H9 (cell line): ENCODE measurements around the gene AR. TPM values are rescaled to one million over a fixed set of nuclear protein-coding genes. Genes with fewer than 3 reads are reported as not detected.

ENCODE experiments used
- DNase-seq: peaks from one replicate; pipeline ENCODE4 v3.0.0-alpha.2; 2017
- H2AFZ ChIP-seq: one replicate; pipeline ENCODE4 v1.6.1; 2013; ENCODE audit warnings: mild to moderate bottlenecking, low read length, control low read depth, moderate library complexity
- H2AK5ac ChIP-seq: 2 replicates; pipeline ENCODE4 v1.6.1; 2013; ENCODE audit warnings: low read length, control low read depth, mixed read lengths; ENCODE audit not compliant: insufficient read length
- H2BK120ac ChIP-seq: one replicate; pipeline ENCODE4 v1.6.1; 2013; ENCODE audit warnings: low read depth, mild to moderate bottlenecking, low read length, control low read depth, inconsistent platforms; ENCODE audit not compliant: poor library complexity, severe bottlenecking
- H2BK12ac ChIP-seq: 2 replicates; pipeline ENCODE4 v1.6.1; 2013; ENCODE audit warnings: low read length, control low read depth, mixed read lengths, low read depth; ENCODE audit not compliant: insufficient read length
- H2BK15ac ChIP-seq: 2 replicates; pipeline ENCODE4 v1.6.1; 2013; ENCODE audit warnings: low read depth, low read length, control low read depth
- H2BK20ac ChIP-seq: one replicate; pipeline ENCODE4 v1.6.1; 2013; ENCODE audit warnings: low read depth, mild to moderate bottlenecking, low read length, control low read depth, inconsistent platforms; ENCODE audit not compliant: poor library complexity, severe bottlenecking
- H2BK5ac ChIP-seq: 2 replicates; pipeline ENCODE4 v1.6.1; 2013; ENCODE audit warnings: low read length, control low read depth, mixed read lengths; ENCODE audit not compliant: insufficient read length
- H3K14ac ChIP-seq: 2 replicates; pipeline ENCODE4 v1.6.1; 2013; ENCODE audit warnings: low read length, control low read depth; ENCODE audit not compliant: insufficient read depth
- H3K18ac ChIP-seq: 2 replicates; pipeline ENCODE4 v1.6.1; 2013; ENCODE audit warnings: low read depth, mild to moderate bottlenecking, mixed read lengths, low read length, control low read depth; ENCODE audit not compliant: insufficient read length
- H3K23ac ChIP-seq: 2 replicates; pipeline ENCODE4 v1.6.1; 2013; ENCODE audit warnings: low read length, control low read depth, mixed read lengths, low read depth; ENCODE audit not compliant: insufficient read length
- H3K23me2 ChIP-seq: 2 replicates; pipeline ENCODE4 v1.6.1; 2013; ENCODE audit warnings: low read depth, mild to moderate bottlenecking, mixed read lengths, low read length, control low read depth; ENCODE audit not compliant: insufficient read length, poor library complexity, severe bottlenecking
- H3K27ac ChIP-seq: 2 replicates; pipeline ENCODE4 v1.5.1; 2013; ENCODE audit warnings: low read length, control low read depth, mixed read lengths, low read depth; ENCODE audit not compliant: insufficient read length
- H3K27me3 ChIP-seq: 2 replicates; pipeline ENCODE4 v1.6.1; 2013; ENCODE audit warnings: low read length, control low read depth, inconsistent platforms; ENCODE audit not compliant: insufficient read depth
- H3K4ac ChIP-seq: 2 replicates; pipeline ENCODE4 v1.6.1; 2013; ENCODE audit warnings: low read depth, mild to moderate bottlenecking, control low read depth, inconsistent platforms, low read length, moderate library complexity
- H3K4me1 ChIP-seq: 2 replicates; pipeline ENCODE4 v1.6.1; 2013; ENCODE audit warnings: low read length, control low read depth, inconsistent platforms; ENCODE audit not compliant: insufficient read depth
- H3K4me2 ChIP-seq: 2 replicates; pipeline ENCODE4 v1.6.1; 2013; ENCODE audit warnings: low read length, control low read depth, mixed read lengths; ENCODE audit not compliant: insufficient read length, insufficient read depth
- H3K56ac ChIP-seq: 2 replicates; pipeline ENCODE4 v1.6.1; 2013; ENCODE audit warnings: low read depth, mild to moderate bottlenecking, mixed read lengths, low read length, control low read depth; ENCODE audit not compliant: insufficient read length
- H3K79me1 ChIP-seq: 2 replicates; pipeline ENCODE4 v1.6.1; 2013; ENCODE audit warnings: low read depth, mild to moderate bottlenecking, moderate library complexity, low read length, control low read depth, inconsistent platforms; ENCODE audit not compliant: insufficient read depth, poor library complexity, severe bottlenecking
- H3K79me2 ChIP-seq: 2 replicates; pipeline ENCODE4 v1.6.1; 2013; ENCODE audit warnings: low read length, control low read depth, inconsistent platforms; ENCODE audit not compliant: insufficient read depth
- H3K9ac ChIP-seq: 2 replicates; pipeline ENCODE4 v1.6.1; 2013; ENCODE audit warnings: low read length, control low read depth, mixed read lengths; ENCODE audit not compliant: insufficient read length; ENCODE audit errors: extremely low read depth
- H3K9me3 ChIP-seq: one replicate; pipeline ENCODE4 v1.6.1; 2013; ENCODE audit warnings: low read depth, low read length, inconsistent platforms; ENCODE audit not compliant: control insufficient read depth
- H3T11ph ChIP-seq: one replicate; pipeline ENCODE4 v1.6.1; 2013; ENCODE audit warnings: mild to moderate bottlenecking, low read length, control low read depth, inconsistent platforms
- H4K20me1 ChIP-seq: one replicate; pipeline ENCODE4 v1.6.1; 2013; ENCODE audit not compliant: control insufficient read depth, insufficient read length, insufficient read depth
- H4K5ac ChIP-seq: 2 replicates; pipeline ENCODE4 v1.6.1; 2013; ENCODE audit warnings: low read depth, mild to moderate bottlenecking, mixed read lengths, low read length, control low read depth; ENCODE audit not compliant: insufficient read length
- H4K8ac ChIP-seq: replicated peaks from 2 replicates; pipeline ENCODE4 v1.6.1; 2013; ENCODE audit warnings: low read length, control low read depth, mixed read lengths, low read depth; ENCODE audit not compliant: insufficient read length
- H4K91ac ChIP-seq: 2 replicates; pipeline ENCODE4 v1.6.1; 2013; ENCODE audit warnings: low read depth, mild to moderate bottlenecking, moderate library complexity, mixed read lengths, low read length, control low read depth; ENCODE audit not compliant: insufficient read length
- H3K27ac Mint-ChIP-seq, 3 experiments: 2 replicates in 2 of 3; 3 replicates in 1 of 3; pipeline ENCODE4 v1.8.0; 2020 to 2021; ENCODE audit warnings: mixed read lengths in 3 of 3, mild to moderate bottlenecking in 1 of 3, moderate library complexity in 1 of 3
- H3K27me3 Mint-ChIP-seq: 2 replicates; pipeline ENCODE4 v1.8.0; 2021; ENCODE audit warnings: low read depth, mild to moderate bottlenecking, moderate library complexity, mixed read lengths
- H3K36me3 Mint-ChIP-seq, 3 experiments: 2 replicates in 2 of 3; 3 replicates in 1 of 3; pipeline ENCODE4 v1.8.0; 2020 to 2021; ENCODE audit warnings: low read depth in 3 of 3, mixed read lengths in 3 of 3; ENCODE audit not compliant: insufficient read depth in 1 of 3
- H3K4me1 Mint-ChIP-seq, 2 experiments: 2 replicates each; pipeline ENCODE4 v1.8.0; 2020; ENCODE audit warnings: mixed read lengths in 2 of 2
- H3K4me3 Mint-ChIP-seq, 2 experiments: 2 replicates in 1 of 2; 3 replicates in 1 of 2; pipeline ENCODE4 v1.8.0; 2020 to 2021; ENCODE audit warnings: mild to moderate bottlenecking in 2 of 2, mixed read lengths in 2 of 2, moderate library complexity in 1 of 2
- H3K9me3 Mint-ChIP-seq, 2 experiments: 2 replicates in 1 of 2; 3 replicates in 1 of 2; pipeline ENCODE4 v1.8.0; 2020; ENCODE audit warnings: mild to moderate bottlenecking in 2 of 2, mixed read lengths in 2 of 2, moderate library complexity in 1 of 2
- CTCF ChIP-seq: fragments of 200-600 bp; sonication (generic); conservative IDR thresholded peaks from 3 replicates; pipeline ENCODE4 v1.8.0; 2021; ENCODE audit warnings: antibody characterized with exemption, mild to moderate bottlenecking
- WGBS: extraction: QIAGEN DNeasy Blood & Tissue Kit; methylation state at CpG from one replicate; pipeline ENCODE4 v1.1.7; 2013; ENCODE audit warnings: missing lambda C conversion rate, low lambda C conversion rate, mixed read lengths; ENCODE audit not compliant: insufficient read length; ENCODE audit errors: extremely low coverage; 5-methylcytosine and 5-hydroxymethylcytosine counted together
- total RNA-seq: library from RNA; stranded (reverse); gene quantifications from 2 replicates; pipeline ENCODE4 v1.2.1, GENCODE V29; 2021

The AR gene
- total RNA-seq, 1 experiment from 2014 or later: 3.5 TPM

DNA sequence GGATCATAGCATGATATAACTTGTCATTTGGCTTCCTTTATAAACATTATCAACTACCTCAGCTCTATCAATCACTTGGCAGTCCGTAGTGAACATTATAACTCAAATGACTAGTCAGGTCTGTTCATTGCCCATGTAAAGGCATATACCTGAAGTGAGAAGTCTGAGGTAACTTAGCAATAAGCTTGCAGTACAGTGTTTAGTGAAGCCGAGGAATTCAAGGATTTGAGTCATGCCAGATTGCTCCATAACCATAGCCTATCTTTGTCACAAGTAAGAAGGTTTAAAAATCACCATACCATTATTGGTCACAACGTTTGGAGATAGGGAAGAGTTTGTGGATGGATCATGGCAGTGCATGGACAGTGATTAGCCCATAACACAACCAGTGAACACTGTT, 41.6 kb downstream of the AR start:
- Histone ChIP-seq H3K18ac (no peak overlapping the region), H3K79me2 (no peaks in the 10 kb centered on the region), H3K79me1 (peaks cover 2% of the 10 kb centered on the region), H2BK5ac (no peak overlapping the region), H2AK5ac (no peak overlapping the region), H3K27ac (no peak overlapping the region), H4K91ac (no peak overlapping the region), H3K9me3 (peaks cover 46% of the 10 kb centered on the region), H3K9ac (no peak overlapping the region), H2BK15ac (no peak overlapping the region), H3K56ac (no peak overlapping the region), H4K8ac (no peak overlapping the region), H3K23me2 (no peaks in the 10 kb centered on the region), H2BK12ac (no peak overlapping the region), H3K14ac (no peak overlapping the region), H4K20me1 (no peaks in the 10 kb centered on the region), H3K27me3 (no peaks in the 10 kb centered on the region), H3K4me1 (no peaks in the 10 kb centered on the region; the same call in 1 of the 2 replicates), H4K5ac (no peak overlapping the region), H3K4me2 (no peak overlapping the region), H2AFZ (no peak overlapping the region), H3K23ac (no peak overlapping the region), H3K4ac (no peak overlapping the region), H2BK20ac (no peak overlapping the region), H3T11ph (no peak overlapping the region), H2BK120ac (no peak overlapping the region)
- H3K27ac Mint-ChIP-seq: no peak overlapping the region
- peaks cover 4 to 5% (median 5%) of the 10 kb centered on the region in 3 experiments; a peak in 5 of 7 replicates for H3K36me3 Mint-ChIP-seq
- no peaks in the 10 kb centered on the region; the same call in 1 of the 2 replicates for H3K27me3 Mint-ChIP-seq
- peaks cover 56 to 62% of the 10 kb centered on the region in 2 experiments for H3K9me3 Mint-ChIP-seq
- WGBS: no CpG with 5 or more reads among the region's 3 CpGs
- no peak for TF ChIP-seq CTCF
- DNase-seq: no peak
- peaks cover 4 to 13% of the 10 kb centered on the region in 2 experiments; a peak in 3 of 4 replicates for H3K4me1 Mint-ChIP-seq
- H3K4me3 Mint-ChIP-seq: no peak overlapping the region
